ENCODE data around the gene PAQR4.

DNA sequence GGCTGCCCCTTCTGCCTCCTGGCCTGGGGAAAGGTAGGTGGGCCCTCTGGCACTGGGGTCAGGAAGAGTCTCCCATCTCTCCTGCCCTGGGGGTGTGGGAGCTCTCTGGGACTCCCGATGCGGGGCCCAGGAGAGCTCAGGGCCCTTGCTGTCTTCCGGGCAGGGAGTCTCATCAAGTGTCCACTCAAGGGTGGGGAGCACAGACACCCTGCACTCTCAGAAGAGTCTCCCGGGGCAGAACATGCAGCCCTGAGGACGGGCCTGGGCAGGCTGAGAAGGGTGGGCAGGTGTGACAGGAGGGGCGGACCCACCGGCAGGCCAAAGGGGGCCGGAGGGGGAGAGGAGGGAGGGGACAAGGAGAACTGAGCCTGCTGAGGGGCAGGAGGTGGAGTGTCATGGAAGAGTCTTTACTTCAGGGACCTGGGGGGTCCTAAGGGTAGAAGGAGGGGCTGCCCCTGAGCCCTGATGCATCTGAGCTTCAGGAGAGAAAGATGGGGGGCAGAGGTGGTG, 19.5 kb downstream of the PAQR4 start:
- TF ChIP-seq, protein P1, sequence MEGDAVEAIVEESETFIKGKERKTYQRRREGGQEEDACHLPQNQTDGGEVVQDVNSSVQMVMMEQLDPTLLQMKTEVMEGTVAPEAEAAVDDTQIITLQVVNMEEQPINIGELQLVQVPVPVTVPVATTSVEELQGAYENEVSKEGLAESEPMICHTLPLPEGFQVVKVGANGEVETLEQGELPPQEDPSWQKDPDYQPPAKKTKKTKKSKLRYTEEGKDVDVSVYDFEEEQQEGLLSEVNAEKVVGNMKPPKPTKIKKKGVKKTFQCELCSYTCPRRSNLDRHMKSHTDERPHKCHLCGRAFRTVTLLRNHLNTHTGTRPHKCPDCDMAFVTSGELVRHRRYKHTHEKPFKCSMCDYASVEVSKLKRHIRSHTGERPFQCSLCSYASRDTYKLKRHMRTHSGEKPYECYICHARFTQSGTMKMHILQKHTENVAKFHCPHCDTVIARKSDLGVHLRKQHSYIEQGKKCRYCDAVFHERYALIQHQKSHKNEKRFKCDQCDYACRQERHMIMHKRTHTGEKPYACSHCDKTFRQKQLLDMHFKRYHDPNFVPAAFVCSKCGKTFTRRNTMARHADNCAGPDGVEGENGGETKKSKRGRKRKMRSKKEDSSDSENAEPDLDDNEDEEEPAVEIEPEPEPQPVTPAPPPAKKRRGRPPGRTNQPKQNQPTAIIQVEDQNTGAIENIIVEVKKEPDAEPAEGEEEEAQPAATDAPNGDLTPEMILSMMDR (CRISPR knock-in tag; IDR thresholded peaks at IDR 0.05) = no peak
- TF ChIP-seq JUND (CRISPR knock-in tag; IDR thresholded peaks at IDR 0.05) = no peak
- TF ChIP-seq TAF1 (CRISPR knock-in tag; IDR thresholded peaks at IDR 0.05) = no peak
- TF ChIP-seq, protein P2, sequence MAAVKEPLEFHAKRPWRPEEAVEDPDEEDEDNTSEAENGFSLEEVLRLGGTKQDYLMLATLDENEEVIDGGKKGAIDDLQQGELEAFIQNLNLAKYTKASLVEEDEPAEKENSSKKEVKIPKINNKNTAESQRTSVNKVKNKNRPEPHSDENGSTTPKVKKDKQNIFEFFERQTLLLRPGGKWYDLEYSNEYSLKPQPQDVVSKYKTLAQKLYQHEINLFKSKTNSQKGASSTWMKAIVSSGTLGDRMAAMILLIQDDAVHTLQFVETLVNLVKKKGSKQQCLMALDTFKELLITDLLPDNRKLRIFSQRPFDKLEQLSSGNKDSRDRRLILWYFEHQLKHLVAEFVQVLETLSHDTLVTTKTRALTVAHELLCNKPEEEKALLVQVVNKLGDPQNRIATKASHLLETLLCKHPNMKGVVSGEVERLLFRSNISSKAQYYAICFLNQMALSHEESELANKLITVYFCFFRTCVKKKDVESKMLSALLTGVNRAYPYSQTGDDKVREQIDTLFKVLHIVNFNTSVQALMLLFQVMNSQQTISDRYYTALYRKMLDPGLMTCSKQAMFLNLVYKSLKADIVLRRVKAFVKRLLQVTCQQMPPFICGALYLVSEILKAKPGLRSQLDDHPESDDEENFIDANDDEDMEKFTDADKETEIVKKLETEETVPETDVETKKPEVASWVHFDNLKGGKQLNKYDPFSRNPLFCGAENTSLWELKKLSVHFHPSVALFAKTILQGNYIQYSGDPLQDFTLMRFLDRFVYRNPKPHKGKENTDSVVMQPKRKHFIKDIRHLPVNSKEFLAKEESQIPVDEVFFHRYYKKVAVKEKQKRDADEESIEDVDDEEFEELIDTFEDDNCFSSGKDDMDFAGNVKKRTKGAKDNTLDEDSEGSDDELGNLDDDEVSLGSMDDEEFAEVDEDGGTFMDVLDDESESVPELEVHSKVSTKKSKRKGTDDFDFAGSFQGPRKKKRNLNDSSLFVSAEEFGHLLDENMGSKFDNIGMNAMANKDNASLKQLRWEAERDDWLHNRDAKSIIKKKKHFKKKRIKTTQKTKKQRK (IDR thresholded peaks at IDR 0.05; ENCODE audit: low read length) = no peak
- TF ChIP-seq ZNF660 (CRISPR knock-in tag; IDR thresholded peaks at IDR 0.05; ENCODE audit: borderline replicate concordance, low read depth) = no peak
- no peak for TF ChIP-seq SYNCRIP (IDR thresholded peaks at IDR 0.05; ENCODE audit: insufficient read depth, low read depth, low read length)
- no peak for TF ChIP-seq NFIB (CRISPR knock-in tag; IDR thresholded peaks at IDR 0.05; ENCODE audit: borderline replicate concordance)
